ENCODE measurements around the gene RAMACL. TPM values are rescaled to one million over a fixed set of nuclear protein-coding genes. Genes with fewer than 3 reads are reported as not detected.

RAMACL gene
- total and polyA plus RNA-seq, 2 of the 13 experiments (the other 11 are each of a cell fraction or from before 2014, with no cell fraction given): 0.09 to 0.29 TPM

DNA sequence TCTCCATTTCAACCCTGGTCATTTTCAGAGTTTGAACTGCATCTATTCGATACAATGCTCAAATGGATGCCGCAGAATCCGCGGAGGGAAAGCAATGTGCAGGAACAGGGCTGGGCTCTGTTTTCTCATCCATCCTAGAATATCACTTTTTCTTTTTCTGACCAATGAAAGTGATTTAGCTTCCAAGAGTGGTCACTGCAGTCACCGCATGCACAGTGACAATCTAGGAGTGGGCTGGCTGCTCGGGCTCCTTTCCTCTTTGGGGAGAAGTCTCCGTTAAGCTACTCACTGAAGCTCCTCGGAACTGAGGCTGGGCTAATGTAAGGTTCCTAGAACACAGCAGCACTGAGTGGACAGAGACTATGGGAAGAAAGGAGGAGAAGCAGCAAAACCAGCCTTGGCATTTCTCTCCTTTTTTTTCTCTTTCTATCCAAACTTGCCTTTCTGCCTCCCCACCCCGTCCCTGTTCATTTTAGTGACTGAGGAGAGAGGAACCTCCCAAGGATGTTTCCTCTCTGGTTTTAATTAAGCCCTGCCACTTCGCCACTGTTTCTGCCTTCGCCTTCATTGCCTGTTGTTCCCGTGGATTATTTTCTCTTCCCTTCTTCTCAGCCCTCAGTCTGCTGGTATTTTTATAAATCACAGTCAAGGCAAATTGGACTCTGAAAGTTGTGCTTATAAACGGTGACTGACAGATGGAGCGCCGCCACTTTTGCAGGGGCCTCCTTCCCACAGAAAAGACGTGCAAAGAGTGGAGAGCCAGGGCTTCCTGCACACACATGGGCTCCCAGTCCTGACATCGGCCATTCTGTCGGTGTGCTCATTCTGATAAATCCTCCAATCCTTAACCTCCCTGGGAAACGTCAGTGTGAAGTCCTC, 41.1 kb downstream of the RAMACL start:
- H3K36me3 ChIP-seq (replicated peaks in 1 of 2; ENCODE audit: control insufficient read depth in 1 of 2, insufficient read depth in 2 of 2, low read length in 2 of 2): no peaks in the 10 kb centered on the region
- no peaks in the 10 kb centered on the region for H4K20me1 ChIP-seq (ENCODE audit: insufficient read depth, low read length)
- in situ Hi-C loops (cut with HindIII; ENCODE audit: extremely low pct_ligation_motif_present, low pct_unique_long_range_greater_than_20kb) (no loop called here), intact Hi-C loops (cut with micrococcal nuclease; ENCODE audit: unreplicated experiment) (no loop called here)
- BruUV-seq (replicated peaks): no TSS peak
- peaks cover 4 to 73% of the 10 kb centered on the region in 2 experiments; a peak in 4 of 5 replicates for H3K27me3 ChIP-seq (ENCODE audit: control insufficient read depth in 1 of 2, insufficient read depth in 2 of 2, low read length in 2 of 2)
- CTCF ChIA-PET (ENCODE audit: low intra/inter-chr PET ratio, low total read pairs): no interaction called here
- no peak overlapping the region for H3K27ac ChIP-seq (ENCODE audit: extremely low read length, insufficient read depth, low read length)
- H3K4me1 ChIP-seq (ENCODE audit: insufficient read depth, low read length): no peaks in the 10 kb centered on the region
- WGBS (ENCODE audit: low lambda C conversion rate): 33% methylated on average over 19 of the region's 19 CpGs
- H3K4me2 ChIP-seq (ENCODE audit: low read depth, low read length): no peak overlapping the region
- no peak overlapping the region for H2AFZ ChIP-seq (ENCODE audit: low read length)
- no peak overlapping the region for H3K4me3 ChIP-seq (replicated peaks in 1 of 3; ENCODE audit: insufficient read depth in 1 of 3, low read depth in 2 of 3, low read length in 3 of 3)
- no peak overlapping the region for H3K9ac ChIP-seq (ENCODE audit: insufficient read depth, low read depth, low read length)
- POLR2A ChIA-PET: no interaction called here
- no peak for DNase-seq (ENCODE audit: low spot score)
- ATAC-seq: no peak
- H3K9me3 ChIP-seq (ENCODE audit: low read length): no peaks in the 10 kb centered on the region
- FAIRE-seq: no peak
- no peaks in the 10 kb centered on the region for H3K79me2 ChIP-seq (ENCODE audit: insufficient read depth, low read length)
- TF ChIP-seq CBX5 (CRISPR knock-in tag; IDR thresholded peaks at IDR 0.05; ENCODE audit: borderline replicate concordance): no peak
- TF ChIP-seq ONECUT2 (CRISPR knock-in tag; IDR thresholded peaks at IDR 0.05): no peak
- no peak for TF ChIP-seq PCBP2 (optimal IDR thresholded peaks at IDR 0.05; ENCODE audit: low read depth, low read length, poor library complexity, severe bottlenecking)
- TF ChIP-seq, protein P1, sequence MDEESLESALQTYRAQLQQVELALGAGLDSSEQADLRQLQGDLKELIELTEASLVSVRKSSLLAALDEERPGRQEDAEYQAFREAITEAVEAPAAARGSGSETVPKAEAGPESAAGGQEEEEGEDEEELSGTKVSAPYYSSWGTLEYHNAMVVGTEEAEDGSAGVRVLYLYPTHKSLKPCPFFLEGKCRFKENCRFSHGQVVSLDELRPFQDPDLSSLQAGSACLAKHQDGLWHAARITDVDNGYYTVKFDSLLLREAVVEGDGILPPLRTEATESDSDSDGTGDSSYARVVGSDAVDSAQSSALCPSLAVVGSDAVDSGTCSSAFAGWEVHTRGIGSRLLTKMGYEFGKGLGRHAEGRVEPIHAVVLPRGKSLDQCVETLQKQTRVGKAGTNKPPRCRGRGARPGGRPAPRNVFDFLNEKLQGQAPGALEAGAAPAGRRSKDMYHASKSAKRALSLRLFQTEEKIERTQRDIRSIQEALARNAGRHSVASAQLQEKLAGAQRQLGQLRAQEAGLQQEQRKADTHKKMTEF (CRISPR knock-in tag; IDR thresholded peaks at IDR 0.05): no peak
- no peak for TF ChIP-seq ZNF567 (CRISPR knock-in tag; IDR thresholded peaks at IDR 0.05; ENCODE audit: borderline replicate concordance)
- no peak for TF ChIP-seq WIZ (CRISPR knock-in tag; IDR thresholded peaks at IDR 0.05)
- no peak for TF ChIP-seq ZMYM2 (CRISPR knock-in tag; IDR thresholded peaks at IDR 0.05)
- TF ChIP-seq GATA4 (IDR thresholded peaks at IDR 0.05; ENCODE audit: borderline replicate concordance, low read depth): no peak
- TF ChIP-seq CREBL2 (CRISPR knock-in tag; IDR thresholded peaks at IDR 0.05; ENCODE audit: borderline replicate concordance): no peak
- TF ChIP-seq ZNF362 (CRISPR knock-in tag; IDR thresholded peaks at IDR 0.05; ENCODE audit: borderline replicate concordance): no peak
- TF ChIP-seq ZFP41 (CRISPR knock-in tag; IDR thresholded peaks at IDR 0.05; ENCODE audit: borderline replicate concordance): no peak

Measured in HepG2 (cell line).